ENCODE measurements around the gene FRA10AC1.

The FRA10AC1 gene

GRCh38 chr10:93742633-93743349, 40.4 kb upstream of the FRA10AC1 start:
- H3K4me3 ChIP-seq, result no peak overlapping the region
- H3K27ac ChIP-seq, result no peak overlapping the region
- no peak for TF ChIP-seq CTCF (IDR thresholded peaks at IDR 0.05)
- no peak for DNase-seq (ENCODE audit: low spot score)

- no peak for TF ChIP-seq CTCF (IDR thresholded peaks at IDR 0.05)
- H3K4me3 ChIP-seq, result no peak overlapping the region
- H3K27ac ChIP-seq, result no peak overlapping the region
- no peak for DNase-seq (ENCODE audit: low spot score)
Measured at GRCh38 chr10:93741367-93741766, 39.0 kb upstream of the FRA10AC1 start.

GRCh38 chr10:93726024-93726423, 23.6 kb upstream of the FRA10AC1 start:
- TF ChIP-seq CTCF (IDR thresholded peaks at IDR 0.05), result no peak
- Histone ChIP-seq H3K27ac (no peak overlapping the region), H3K4me3 (no peak overlapping the region)
- no peak for DNase-seq (ENCODE audit: low spot score)

GRCh38 chr10:93723153-93723552, 20.8 kb upstream of the FRA10AC1 start:
- no peak for TF ChIP-seq CTCF (IDR thresholded peaks at IDR 0.05)
- DNase-seq (ENCODE audit: low spot score), result no peak
- Histone ChIP-seq H3K4me3 (no peak overlapping the region), H3K27ac (no peak overlapping the region)

- DNase-seq (ENCODE audit: low spot score), result no peak
- TF ChIP-seq CTCF (IDR thresholded peaks at IDR 0.05), result no peak
- Histone ChIP-seq H3K27ac (no peak overlapping the region), H3K4me3 (no peak overlapping the region)
Measured at GRCh38 chr10:93722550-93722949, 20.2 kb upstream of the FRA10AC1 start.

GRCh38 chr10:93719901-93720300, 17.5 kb upstream of the FRA10AC1 start:
- DNase-seq (ENCODE audit: low spot score), result no peak
- no peak overlapping the region for H3K4me3 ChIP-seq
- H3K27ac ChIP-seq, result no peak overlapping the region
- no peak for TF ChIP-seq CTCF (IDR thresholded peaks at IDR 0.05)

GRCh38 chr10:93718937-93719725, 16.7 kb upstream of the FRA10AC1 start:
- no peak overlapping the region for H3K27ac ChIP-seq
- no peak for TF ChIP-seq CTCF (IDR thresholded peaks at IDR 0.05)
- DNase-seq (ENCODE audit: low spot score), result no peak
- H3K4me3 ChIP-seq, result no peak overlapping the region
